ENCODE data around the gene PPP2R1B. TPM values are rescaled to one million over a fixed set of nuclear protein-coding genes. Genes with fewer than 3 reads are reported as not detected.

PPP2R1B gene
- total RNA-seq: 10 to 100 TPM; 11.1 to 21.9 (median 20.5) TPM

DNA sequence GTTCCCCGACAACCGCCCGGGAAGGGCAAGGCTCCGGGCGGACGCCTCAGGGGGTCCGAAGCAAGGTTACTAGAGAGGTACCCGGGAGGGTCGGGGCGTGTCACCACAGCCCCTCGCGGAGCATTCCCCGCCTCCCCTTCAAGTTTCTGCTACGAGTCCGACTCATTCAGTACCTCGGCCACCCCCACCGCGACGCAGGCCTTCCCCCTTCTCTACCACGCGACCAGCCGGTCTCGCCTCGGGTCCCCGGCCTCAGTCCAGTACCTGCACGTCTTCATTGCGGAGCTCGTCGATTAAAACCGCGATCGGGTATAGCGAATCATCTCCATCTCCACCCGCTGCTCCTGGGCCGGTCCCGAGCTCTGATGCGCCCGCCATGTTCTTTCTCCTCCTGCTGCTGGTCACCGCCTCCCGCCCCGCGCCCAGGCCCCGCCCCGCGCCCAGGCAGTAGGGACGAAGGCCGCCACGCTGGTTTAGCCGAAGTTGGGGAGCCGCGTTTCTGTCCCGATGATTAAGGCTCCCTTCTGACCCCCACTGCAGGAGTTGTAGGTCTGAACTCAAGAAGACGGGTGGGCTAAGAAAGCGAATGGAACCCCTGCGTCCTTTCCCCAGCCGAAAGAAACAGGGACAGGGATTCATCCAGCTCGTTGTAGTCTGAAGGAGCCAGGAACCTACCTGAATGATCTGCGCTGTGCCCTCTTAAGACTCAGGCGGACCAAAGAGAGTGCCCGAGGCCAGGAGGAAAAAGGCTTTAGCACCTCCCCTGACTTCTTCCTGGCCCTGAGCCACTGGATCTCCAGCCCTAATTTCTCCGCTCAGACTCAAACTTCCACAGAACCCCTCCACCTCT, at the start of gene PPP2R1B:
TSS of gene PPP2R1B (minus strand) at position 406 of the 850 bp plus-strand sequence. CDS start at position 378, 28 bp downstream.
- Histone ChIP-seq H3K27ac (peak within 1 kb of the TSS; percentile 88 to 91 (median 90)), H3K27me3 (no peaks in the 10 kb centered on the region), H3K36me3 (peaks cover 0 to 34% of the 10 kb centered on the region in 2 donors), H3K4me1 (peaks cover 0 to 49% (median 5%) of the 10 kb centered on the region in 3 donors), H3K4me3 (peak within 1 kb of the TSS; percentile 65 to 79), H3K9me3 (no peaks in the 10 kb centered on the region)
- 0 to 2% methylated on average over 11 to 19 of the region's 61 CpGs for WGBS, 2 donors (ENCODE audit: low coverage in 1 of 2)
- peak; percentile 24 for TF ChIP-seq POLR2AphosphoS5 (IDR thresholded peaks at IDR 0.05)
- peak; percentile 10 to 27 for TF ChIP-seq POLR2A (IDR thresholded peaks at IDR 0.05)
- TF ChIP-seq, protein P1, sequence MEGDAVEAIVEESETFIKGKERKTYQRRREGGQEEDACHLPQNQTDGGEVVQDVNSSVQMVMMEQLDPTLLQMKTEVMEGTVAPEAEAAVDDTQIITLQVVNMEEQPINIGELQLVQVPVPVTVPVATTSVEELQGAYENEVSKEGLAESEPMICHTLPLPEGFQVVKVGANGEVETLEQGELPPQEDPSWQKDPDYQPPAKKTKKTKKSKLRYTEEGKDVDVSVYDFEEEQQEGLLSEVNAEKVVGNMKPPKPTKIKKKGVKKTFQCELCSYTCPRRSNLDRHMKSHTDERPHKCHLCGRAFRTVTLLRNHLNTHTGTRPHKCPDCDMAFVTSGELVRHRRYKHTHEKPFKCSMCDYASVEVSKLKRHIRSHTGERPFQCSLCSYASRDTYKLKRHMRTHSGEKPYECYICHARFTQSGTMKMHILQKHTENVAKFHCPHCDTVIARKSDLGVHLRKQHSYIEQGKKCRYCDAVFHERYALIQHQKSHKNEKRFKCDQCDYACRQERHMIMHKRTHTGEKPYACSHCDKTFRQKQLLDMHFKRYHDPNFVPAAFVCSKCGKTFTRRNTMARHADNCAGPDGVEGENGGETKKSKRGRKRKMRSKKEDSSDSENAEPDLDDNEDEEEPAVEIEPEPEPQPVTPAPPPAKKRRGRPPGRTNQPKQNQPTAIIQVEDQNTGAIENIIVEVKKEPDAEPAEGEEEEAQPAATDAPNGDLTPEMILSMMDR (IDR thresholded peaks at IDR 0.05): no peak
- ATAC-seq: peak; percentile 96

DNA sequence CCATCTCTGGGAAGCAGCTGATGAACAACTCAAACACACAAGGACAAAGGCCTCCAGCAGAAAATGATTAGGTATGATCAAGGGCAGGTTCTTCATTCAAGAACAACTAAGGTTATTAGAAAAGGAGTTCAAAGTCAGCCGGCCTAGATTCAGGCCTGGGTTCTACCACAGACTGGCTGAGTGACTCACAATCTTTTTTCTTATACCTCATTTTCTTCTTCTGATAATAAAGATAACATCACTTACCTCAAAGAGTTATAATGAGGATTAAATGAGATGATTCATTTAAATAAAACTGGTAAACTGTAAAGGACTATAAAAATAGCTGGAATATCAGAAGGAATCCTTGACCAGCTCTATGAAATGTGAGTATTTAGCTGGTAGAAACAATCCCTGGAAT, 49.3 kb upstream of the PPP2R1B start:
- no peaks in the 10 kb centered on the region for H3K9me3 ChIP-seq
- H3K27ac ChIP-seq: peak overlapping the region in 3 of 4 donors; percentile 66 to 85 (median 75)
- H3K27me3 ChIP-seq: no peaks in the 10 kb centered on the region
- WGBS, 2 donors (ENCODE audit: low coverage in 1 of 2): 65 to 100% methylated on average over 1 of the region's 1 CpG
- no peak overlapping the region for H3K4me3 ChIP-seq
- peaks cover 7 to 27% (median 11%) of the 10 kb centered on the region in 3 donors for H3K4me1 ChIP-seq
- ATAC-seq: no peak
- peaks cover 0 to 4% of the 10 kb centered on the region in 2 donors for H3K36me3 ChIP-seq
- TF ChIP-seq POLR2A (IDR thresholded peaks at IDR 0.05) (no peak), EP300 (IDR thresholded peaks at IDR 0.05) (no peak), POLR2AphosphoS5 (IDR thresholded peaks at IDR 0.05) (no peak)
- TF ChIP-seq, protein P1 (IDR thresholded peaks at IDR 0.05): no peak

DNA sequence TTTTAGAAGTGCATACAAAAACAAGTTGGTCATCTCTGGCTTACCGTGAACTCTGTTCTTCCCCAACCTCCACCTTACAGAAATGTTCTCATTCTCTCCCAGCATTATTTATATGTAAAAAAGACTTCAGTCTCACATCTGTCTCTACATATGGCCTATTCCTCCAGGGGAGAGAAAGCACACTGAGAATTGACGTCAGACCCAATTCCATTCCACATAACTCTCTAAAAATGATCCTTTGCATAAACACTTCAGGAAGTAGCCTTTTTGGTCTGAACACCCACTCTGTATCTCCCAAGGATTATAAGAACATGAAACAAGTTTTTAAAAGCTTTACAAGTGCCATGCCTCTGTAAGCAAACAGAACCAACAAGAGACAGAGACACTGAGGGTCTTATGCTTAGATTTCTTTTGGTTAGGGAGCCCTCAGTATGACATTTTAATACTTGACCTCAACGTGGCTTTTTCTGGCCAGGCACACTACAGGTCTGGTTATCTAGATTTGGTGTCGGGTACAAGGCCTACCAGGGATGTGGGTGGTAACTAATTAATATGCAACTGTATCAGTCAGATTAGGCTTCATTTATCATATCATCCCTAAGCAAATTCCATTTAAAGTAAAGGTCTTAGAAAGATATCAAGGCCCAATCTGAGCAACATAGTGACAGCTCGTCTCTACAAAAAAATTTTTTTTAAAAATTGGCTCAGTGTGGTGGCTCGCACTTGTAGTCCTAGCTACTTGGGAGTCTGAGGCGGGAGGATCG, 48.5 kb upstream of the PPP2R1B start:
- peak; percentile 46 for ATAC-seq
- TF ChIP-seq, protein P1 (IDR thresholded peaks at IDR 0.05): no peak
- TF ChIP-seq EP300 (IDR thresholded peaks at IDR 0.05): peak; percentile 27
- no peak for TF ChIP-seq POLR2A (IDR thresholded peaks at IDR 0.05)
- peak; percentile 49 for TF ChIP-seq POLR2AphosphoS5 (IDR thresholded peaks at IDR 0.05)
- no peak overlapping the region for H3K4me3 ChIP-seq
- peak overlapping the region; percentile 65 to 85 (median 70) for H3K27ac ChIP-seq
- 60 to 65% methylated on average over 7 to 8 of the region's 8 CpGs for WGBS, 2 donors (ENCODE audit: low coverage in 1 of 2)
- H3K27me3 ChIP-seq: no peaks in the 10 kb centered on the region
- H3K4me1 ChIP-seq: peaks cover 4 to 19% (median 7%) of the 10 kb centered on the region in 3 donors
- peaks cover 0 to 4% of the 10 kb centered on the region in 2 donors for H3K36me3 ChIP-seq
- H3K9me3 ChIP-seq: no peaks in the 10 kb centered on the region

DNA sequence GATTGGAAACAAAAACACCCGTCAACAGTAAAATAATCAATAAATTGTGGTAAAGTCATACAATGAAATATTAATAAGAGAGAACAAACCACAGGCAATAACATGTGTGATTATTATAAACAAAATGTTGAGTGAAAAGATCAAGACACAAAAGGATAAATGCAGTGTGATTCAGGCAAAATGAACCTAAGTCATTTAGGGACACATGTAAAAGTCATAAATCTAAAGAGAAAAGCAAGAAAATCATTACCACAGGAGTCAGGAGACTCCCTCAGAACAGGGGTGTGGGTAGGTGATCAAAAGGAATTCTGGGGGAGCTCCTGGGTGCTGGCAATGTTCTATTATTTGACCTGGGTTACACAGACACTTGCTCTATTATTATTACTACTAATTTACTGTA, 47.9 kb upstream of the PPP2R1B start:
- WGBS, 2 donors (ENCODE audit: low coverage in 1 of 2): 50 to 71% methylated on average over 1 of the region's 1 CpG
- H3K4me1 ChIP-seq: peaks cover 0 to 13% (median 5%) of the 10 kb centered on the region in 3 donors
- H3K9me3 ChIP-seq: no peaks in the 10 kb centered on the region
- peak overlapping the region; percentile 65 to 85 (median 70) for H3K27ac ChIP-seq
- TF ChIP-seq POLR2A (IDR thresholded peaks at IDR 0.05) (no peak), POLR2AphosphoS5 (IDR thresholded peaks at IDR 0.05) (no peak), EP300 (IDR thresholded peaks at IDR 0.05) (no peak)
- TF ChIP-seq, protein P1 (IDR thresholded peaks at IDR 0.05): no peak
- H3K36me3 ChIP-seq: peaks cover 0 to 9% of the 10 kb centered on the region in 2 donors
- no peak overlapping the region for H3K4me3 ChIP-seq
- no peaks in the 10 kb centered on the region for H3K27me3 ChIP-seq
- no peak for ATAC-seq
